SK-N-SH (cell line): ENCODE data around the gene WSCD1.

ENCODE experiments used
- EP300 ChIP-seq, 2 experiments: IDR thresholded peaks; 2 replicates each; pipeline versions ENCODE4 v1.4.0 to v1.6.1; 2012; ENCODE audit warnings: borderline replicate concordance in 1 of 2, low read depth in 1 of 2, low read length in 1 of 2
- FOXM1 ChIP-seq: IDR thresholded peaks from 2 replicates; pipeline ENCODE4 v1.4.0; 2012; ENCODE audit warnings: low read depth, mild to moderate bottlenecking
- GABPA ChIP-seq: IDR thresholded peaks from 2 replicates; pipeline ENCODE4 v1.4.0; 2012; ENCODE audit warnings: low read depth, mild to moderate bottlenecking
- POLR2AphosphoS5 ChIP-seq: IDR thresholded peaks from 2 replicates; pipeline ENCODE4 v1.6.1; 2012; ENCODE audit warnings: low read depth, low read length
- RAD21 ChIP-seq: IDR thresholded peaks from 2 replicates; pipeline ENCODE4 v1.6.1; 2012; ENCODE audit warnings: mild to moderate bottlenecking, low read length
- TF ChIP-seq, protein P1 (sequence below): fragments of 200-600 bp; sonication (generic); IDR thresholded peaks from 2 replicates; pipeline ENCODE4 v1.6.1; 2017; ENCODE audit warnings: antibody characterized with exemption, mild to moderate bottlenecking, moderate library complexity

DNA sequence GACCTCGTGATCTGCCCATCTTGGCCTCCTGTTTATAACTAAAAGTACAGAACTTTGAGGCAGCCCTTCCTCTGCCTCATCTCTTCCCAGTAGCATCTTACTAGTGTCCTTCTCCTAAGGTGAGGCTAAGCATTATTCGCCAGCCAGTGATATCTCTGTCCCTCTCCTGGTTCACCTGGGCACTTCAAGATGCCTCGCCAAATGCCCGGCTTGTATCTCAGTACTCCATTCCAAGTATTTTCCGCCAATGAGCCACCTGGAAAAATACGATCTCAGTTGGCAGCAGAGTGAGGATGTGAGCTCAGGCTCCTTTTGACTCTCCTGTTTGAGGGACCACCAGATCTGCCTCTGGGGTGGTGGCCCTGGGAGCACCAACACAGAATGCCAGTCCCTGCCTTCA is 25.9 kb upstream of the WSCD1 start:
- TF ChIP-seq FOXM1 = no peak
- no peak for TF ChIP-seq RAD21
- TF ChIP-seq, protein P1, sequence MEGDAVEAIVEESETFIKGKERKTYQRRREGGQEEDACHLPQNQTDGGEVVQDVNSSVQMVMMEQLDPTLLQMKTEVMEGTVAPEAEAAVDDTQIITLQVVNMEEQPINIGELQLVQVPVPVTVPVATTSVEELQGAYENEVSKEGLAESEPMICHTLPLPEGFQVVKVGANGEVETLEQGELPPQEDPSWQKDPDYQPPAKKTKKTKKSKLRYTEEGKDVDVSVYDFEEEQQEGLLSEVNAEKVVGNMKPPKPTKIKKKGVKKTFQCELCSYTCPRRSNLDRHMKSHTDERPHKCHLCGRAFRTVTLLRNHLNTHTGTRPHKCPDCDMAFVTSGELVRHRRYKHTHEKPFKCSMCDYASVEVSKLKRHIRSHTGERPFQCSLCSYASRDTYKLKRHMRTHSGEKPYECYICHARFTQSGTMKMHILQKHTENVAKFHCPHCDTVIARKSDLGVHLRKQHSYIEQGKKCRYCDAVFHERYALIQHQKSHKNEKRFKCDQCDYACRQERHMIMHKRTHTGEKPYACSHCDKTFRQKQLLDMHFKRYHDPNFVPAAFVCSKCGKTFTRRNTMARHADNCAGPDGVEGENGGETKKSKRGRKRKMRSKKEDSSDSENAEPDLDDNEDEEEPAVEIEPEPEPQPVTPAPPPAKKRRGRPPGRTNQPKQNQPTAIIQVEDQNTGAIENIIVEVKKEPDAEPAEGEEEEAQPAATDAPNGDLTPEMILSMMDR = no peak
- no peak for TF ChIP-seq POLR2AphosphoS5
- no peak for TF ChIP-seq GABPA
- TF ChIP-seq EP300 (IDR thresholded peaks at IDR 0.05; ENCODE audit: borderline replicate concordance in 1 of 2, low read depth in 1 of 2, low read length in 1 of 2) = no peak
